Upper lobe of right lung (tissue), 1 donor: Measurements from ENCODE around the gene RTP3. TPM values are rescaled to one million over a fixed set of nuclear protein-coding genes. Genes with fewer than 3 reads are reported as not detected.

Experiments used
- ATAC-seq: fragments of 200-7000 bp; cut with Tn5 transposase; one replicate; pipeline ENCODE4 v1.9.1; 2020; ENCODE audit warnings: mild to moderate bottlenecking, moderate library complexity
- DNase-seq: peaks from one replicate; pipeline ENCODE4 v3.0.0-alpha.2; 2020
- H3K27ac ChIP-seq: fragments of 200-600 bp; one replicate; pipeline ENCODE4 v1.8.0; 2022
- H3K27me3 ChIP-seq: fragments of 200-600 bp; one replicate; pipeline ENCODE4 v1.8.0; 2022; ENCODE audit warnings: mild to moderate bottlenecking
- H3K36me3 ChIP-seq: fragments of 200-600 bp; one replicate; pipeline ENCODE4 v1.8.0; 2022
- H3K4me1 ChIP-seq: fragments of 200-600 bp; one replicate; pipeline ENCODE4 v1.8.0; 2022
- H3K4me3 ChIP-seq: fragments of 200-600 bp; one replicate; pipeline ENCODE4 v1.8.0; 2022; ENCODE audit warnings: mild to moderate bottlenecking
- H3K9me3 ChIP-seq: fragments of 200-600 bp; one replicate; pipeline ENCODE4 v1.8.0; 2022
- CTCF ChIP-seq: fragments of 200-600 bp; IDR thresholded peaks from one replicate; pipeline ENCODE4 v1.8.0; 2022; ENCODE audit warnings: antibody characterized with exemption
- intact Hi-C: fragments of 100-400 bp; cut with DNase I; formaldehyde crosslinking; loops from one replicate; pipeline ENCODE4 v1.11.0; 2022
- total RNA-seq: library from RNA; stranded (reverse); fragmentation: NEBNext Ultra II Directional; extraction: Animal tissue kit (Norgen Biotek cat#: 25700); gene quantifications from one replicate; pipeline ENCODE4 v1.2.1, GENCODE V29; 2021
- donor health status: DM: no; HTN: yes; CAD: no; lungs with severe emphysema.

The RTP3 gene
- total RNA-seq, 1 donor from 2014 or later: not detected

DNA sequence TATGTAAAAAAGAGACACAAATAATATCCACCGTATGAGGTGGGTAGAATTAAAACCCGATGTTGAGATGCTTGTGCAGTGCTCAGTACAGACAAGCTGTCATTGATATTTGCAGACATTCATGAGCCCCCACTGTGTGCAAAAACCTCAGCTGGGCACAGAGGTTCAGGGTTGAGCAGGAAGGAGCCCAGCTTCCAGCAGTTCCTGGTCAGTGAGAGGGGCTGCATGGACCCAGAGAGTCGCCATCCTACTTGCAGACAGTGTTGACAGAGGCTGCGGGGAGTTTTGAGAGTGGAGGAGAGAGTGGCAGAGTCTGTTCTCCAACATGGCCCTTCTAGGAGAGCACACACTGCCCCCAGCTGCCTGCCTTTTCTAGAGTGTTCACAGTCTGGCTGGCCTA, 26.9 kb upstream of the RTP3 start:
- no peak for TF ChIP-seq CTCF
- H3K36me3 ChIP-seq: no peaks in the 10 kb centered on the region
- ATAC-seq: no peak
- H3K27me3 ChIP-seq: no peaks in the 10 kb centered on the region
- no peak overlapping the region for H3K4me3 ChIP-seq
- intact Hi-C loops: no loop called here
- H3K9me3 ChIP-seq: no peaks in the 10 kb centered on the region
- no peak overlapping the region for H3K27ac ChIP-seq
- no peak for DNase-seq
- H3K4me1 ChIP-seq: peaks cover 4% of the 10 kb centered on the region

GRCh38 chr3:46471371-46471914, 26.3 kb upstream of the RTP3 start:
- Histone ChIP-seq H3K9me3 (no peaks in the 10 kb centered on the region), H3K27me3 (no peaks in the 10 kb centered on the region), H3K36me3 (no peaks in the 10 kb centered on the region), H3K4me3 (no peak overlapping the region), H3K4me1 (no peaks in the 10 kb centered on the region), H3K27ac (no peak overlapping the region)
- no peak for ATAC-seq
- intact Hi-C loops: no loop called here
- TF ChIP-seq CTCF: no peak
- DNase-seq: no peak

DNA sequence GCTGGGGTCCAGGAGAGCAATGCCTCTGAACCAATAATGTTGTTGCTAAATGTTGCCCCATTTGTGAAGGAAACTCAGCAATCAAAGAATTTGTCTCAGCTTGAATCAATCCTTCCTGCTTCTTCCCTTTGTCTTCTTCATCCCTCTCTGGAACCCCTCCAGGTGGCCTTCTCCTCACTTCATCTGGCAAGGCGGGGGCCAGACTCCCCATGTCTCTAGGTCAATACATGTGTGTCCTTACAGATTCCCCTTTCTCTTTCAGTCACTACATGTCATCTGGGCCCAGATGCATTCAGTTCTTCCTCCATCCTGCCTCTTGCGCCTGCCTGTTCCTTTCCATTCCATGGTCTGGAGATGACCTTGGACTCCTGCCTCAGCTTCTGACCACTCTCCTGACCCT, 25.0 kb upstream of the RTP3 start:
- Histone ChIP-seq H3K9me3 (no peaks in the 10 kb centered on the region), H3K4me3 (no peak overlapping the region), H3K36me3 (no peaks in the 10 kb centered on the region), H3K27ac (no peak overlapping the region), H3K4me1 (no peaks in the 10 kb centered on the region), H3K27me3 (no peaks in the 10 kb centered on the region)
- DNase-seq: no peak
- no peak for ATAC-seq
- no peak for TF ChIP-seq CTCF
- intact Hi-C loops: no loop called here

GRCh38 chr3:46477145-46477544, 20.6 kb upstream of the RTP3 start:
- no peaks in the 10 kb centered on the region for H3K27me3 ChIP-seq
- no peaks in the 10 kb centered on the region for H3K4me1 ChIP-seq
- no peaks in the 10 kb centered on the region for H3K9me3 ChIP-seq
- DNase-seq (no peak), ATAC-seq (no peak)
- H3K36me3 ChIP-seq: no peaks in the 10 kb centered on the region
- H3K4me3 ChIP-seq: no peak overlapping the region
- H3K27ac ChIP-seq: no peak overlapping the region
- no peak for TF ChIP-seq CTCF
- intact Hi-C loops: no loop called here

DNA sequence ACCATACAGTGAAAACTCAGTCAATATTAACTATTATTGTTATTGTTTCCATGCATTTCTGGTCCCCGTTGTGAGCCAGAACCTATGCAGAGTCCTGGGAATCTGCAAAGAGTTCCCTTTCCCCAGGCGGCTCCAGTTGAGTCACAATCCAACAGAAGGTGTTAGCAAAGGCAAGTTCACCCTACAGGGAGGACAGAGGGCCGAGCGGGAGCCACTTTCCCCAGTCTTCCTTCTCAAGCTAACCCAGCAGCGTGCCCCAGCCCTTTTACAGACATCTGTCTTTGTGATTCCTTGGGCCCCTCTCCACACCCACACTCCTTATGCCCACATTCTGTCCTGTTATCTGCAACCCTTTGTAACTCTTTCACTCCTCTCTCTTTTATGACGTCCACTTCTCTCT, 20.0 kb upstream of the RTP3 start:
- no peaks in the 10 kb centered on the region for H3K36me3 ChIP-seq
- no peak for DNase-seq

More for the DNA sequence above, 20.0 kb upstream of the RTP3 start:
- H3K9me3 ChIP-seq: no peaks in the 10 kb centered on the region
- H3K4me1 ChIP-seq: no peaks in the 10 kb centered on the region
- no peaks in the 10 kb centered on the region for H3K27me3 ChIP-seq
- H3K27ac ChIP-seq: no peak overlapping the region
- intact Hi-C loops: no loop called here
- TF ChIP-seq CTCF: no peak
- H3K4me3 ChIP-seq: no peak overlapping the region
- no peak for ATAC-seq
